ENCODE data around the gene RASGEF1B.

Gene RASGEF1B

DNA sequence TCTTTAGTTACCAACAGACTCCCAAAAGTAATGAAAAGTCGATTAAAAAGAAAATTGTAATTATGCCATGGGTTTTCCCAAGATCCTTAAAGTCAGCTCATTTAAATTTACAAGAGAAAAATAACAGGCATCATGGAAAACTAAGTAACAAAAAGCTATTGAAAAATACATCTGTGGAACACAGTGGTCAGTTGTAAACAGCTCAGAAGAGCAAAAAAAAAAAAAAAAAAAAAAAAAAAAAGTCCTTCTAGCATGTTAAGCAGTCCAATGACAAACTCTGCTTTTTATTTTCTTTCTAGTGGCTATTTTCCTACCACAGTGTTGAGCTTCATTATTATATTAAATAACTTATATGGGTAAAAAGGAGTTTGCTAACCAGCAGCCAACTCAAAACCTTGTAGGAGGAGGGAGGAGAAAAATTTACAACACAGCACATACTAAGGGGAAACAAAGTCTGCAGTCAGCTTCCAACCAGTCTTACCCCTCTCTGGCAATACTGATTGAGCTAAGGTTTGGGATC, 44.9 kb downstream of the RASGEF1B start:
- no peak for DNase-seq (ENCODE audit: low read depth)
- H3K4me3 ChIP-seq (ENCODE audit: low read depth, low read length), result no peak overlapping the region
- TF ChIP-seq, protein P1, sequence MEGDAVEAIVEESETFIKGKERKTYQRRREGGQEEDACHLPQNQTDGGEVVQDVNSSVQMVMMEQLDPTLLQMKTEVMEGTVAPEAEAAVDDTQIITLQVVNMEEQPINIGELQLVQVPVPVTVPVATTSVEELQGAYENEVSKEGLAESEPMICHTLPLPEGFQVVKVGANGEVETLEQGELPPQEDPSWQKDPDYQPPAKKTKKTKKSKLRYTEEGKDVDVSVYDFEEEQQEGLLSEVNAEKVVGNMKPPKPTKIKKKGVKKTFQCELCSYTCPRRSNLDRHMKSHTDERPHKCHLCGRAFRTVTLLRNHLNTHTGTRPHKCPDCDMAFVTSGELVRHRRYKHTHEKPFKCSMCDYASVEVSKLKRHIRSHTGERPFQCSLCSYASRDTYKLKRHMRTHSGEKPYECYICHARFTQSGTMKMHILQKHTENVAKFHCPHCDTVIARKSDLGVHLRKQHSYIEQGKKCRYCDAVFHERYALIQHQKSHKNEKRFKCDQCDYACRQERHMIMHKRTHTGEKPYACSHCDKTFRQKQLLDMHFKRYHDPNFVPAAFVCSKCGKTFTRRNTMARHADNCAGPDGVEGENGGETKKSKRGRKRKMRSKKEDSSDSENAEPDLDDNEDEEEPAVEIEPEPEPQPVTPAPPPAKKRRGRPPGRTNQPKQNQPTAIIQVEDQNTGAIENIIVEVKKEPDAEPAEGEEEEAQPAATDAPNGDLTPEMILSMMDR (IDR thresholded peaks at IDR 0.05; ENCODE audit: control insufficient read depth, extremely low read depth, insufficient read depth), result no peak

DNA sequence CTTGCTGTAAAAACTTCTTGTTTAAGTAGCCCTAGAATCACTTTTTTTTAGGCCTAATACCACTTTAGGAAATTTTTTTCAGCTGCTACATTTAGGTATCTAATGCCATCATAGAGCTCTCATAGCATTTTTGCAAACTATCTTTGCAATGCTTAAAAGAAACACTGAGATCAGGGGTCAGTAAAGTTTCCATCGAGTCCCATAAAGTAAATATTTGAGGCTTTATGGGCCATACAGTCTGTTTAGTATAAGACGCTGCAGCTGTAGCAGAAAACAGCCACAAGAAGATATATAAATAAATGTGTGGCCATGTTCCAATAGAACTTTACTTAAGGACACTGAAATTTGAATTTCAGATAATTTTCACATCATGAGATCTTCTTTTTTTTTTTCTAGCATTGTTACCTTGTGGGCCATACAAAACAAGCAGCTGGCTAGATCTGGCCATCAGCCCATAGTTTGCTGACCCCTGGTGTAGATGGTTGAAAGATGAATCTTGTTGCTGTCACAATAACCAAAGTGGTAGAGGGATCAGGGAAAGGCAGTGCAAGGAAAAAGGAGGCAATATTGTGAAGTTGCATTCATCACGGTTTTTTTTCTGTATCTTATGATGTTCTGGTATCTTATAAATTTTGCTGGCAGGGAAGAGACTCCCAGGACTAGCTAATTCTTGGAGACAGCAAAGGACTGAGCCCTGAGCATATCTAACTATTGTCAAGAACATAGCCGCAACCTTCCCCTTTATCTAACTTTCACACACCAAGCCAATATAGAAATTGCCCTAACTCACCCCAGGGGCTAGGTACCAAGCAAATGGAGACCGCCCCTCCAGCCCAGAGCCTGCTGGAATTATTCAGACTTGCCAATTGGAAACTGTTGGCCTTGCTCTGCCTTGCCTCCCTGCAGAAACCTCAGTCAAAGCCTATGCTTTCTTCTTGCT, 46.6 kb downstream of the RASGEF1B start:
- no peak overlapping the region for H3K4me3 ChIP-seq (ENCODE audit: low read depth, low read length)
- DNase-seq (ENCODE audit: low read depth), result no peak
- TF ChIP-seq, protein P1 (IDR thresholded peaks at IDR 0.05; ENCODE audit: control insufficient read depth, extremely low read depth, insufficient read depth), result no peak

DNA sequence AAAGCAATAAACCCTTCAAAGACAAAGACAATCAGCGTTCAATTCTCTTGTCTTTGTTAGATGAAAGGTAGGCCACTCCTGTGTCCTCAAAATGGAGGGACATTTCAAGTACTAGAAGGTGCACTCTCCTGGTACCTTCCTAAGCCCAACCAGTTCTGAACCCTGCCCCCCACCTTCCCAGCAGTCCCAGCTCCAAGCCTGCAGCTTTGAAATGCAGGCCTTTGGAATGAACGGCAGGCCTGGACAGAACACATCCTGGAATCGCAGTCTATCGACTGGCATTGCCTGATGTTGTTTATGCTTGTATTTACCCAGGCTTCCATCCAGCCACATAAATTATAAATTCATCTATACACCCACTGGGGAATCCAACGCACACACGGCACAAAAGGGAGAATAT, 47.4 kb downstream of the RASGEF1B start:
- TF ChIP-seq, protein P1 (IDR thresholded peaks at IDR 0.05; ENCODE audit: control insufficient read depth, extremely low read depth, insufficient read depth), result no peak
- no peak for DNase-seq (ENCODE audit: low read depth)
- no peak overlapping the region for H3K4me3 ChIP-seq (ENCODE audit: low read depth, low read length)

DNA sequence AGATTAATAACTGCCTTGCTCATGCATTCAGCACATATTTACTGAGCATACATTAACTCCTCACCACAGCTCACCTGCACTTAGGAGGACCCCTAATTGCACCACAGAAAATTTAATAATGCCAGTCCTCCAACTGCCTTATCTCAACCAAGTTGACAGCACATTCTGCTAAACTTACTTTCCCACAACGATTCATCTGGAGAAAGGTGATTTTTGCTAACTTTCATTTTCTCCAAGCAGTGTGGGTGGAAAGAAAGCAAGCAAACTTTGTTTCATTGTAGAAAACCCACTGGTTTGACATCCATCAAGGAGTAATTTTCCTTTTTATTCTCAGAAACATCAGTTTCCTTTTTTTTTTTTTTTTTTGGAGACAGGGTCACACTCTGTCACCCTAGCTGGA, 49.1 kb downstream of the RASGEF1B start:
- H3K4me3 ChIP-seq (ENCODE audit: low read depth, low read length), result no peak overlapping the region
- DNase-seq (ENCODE audit: low read depth), result no peak
- TF ChIP-seq, protein P1 (IDR thresholded peaks at IDR 0.05; ENCODE audit: control insufficient read depth, extremely low read depth, insufficient read depth), result no peak

DNA sequence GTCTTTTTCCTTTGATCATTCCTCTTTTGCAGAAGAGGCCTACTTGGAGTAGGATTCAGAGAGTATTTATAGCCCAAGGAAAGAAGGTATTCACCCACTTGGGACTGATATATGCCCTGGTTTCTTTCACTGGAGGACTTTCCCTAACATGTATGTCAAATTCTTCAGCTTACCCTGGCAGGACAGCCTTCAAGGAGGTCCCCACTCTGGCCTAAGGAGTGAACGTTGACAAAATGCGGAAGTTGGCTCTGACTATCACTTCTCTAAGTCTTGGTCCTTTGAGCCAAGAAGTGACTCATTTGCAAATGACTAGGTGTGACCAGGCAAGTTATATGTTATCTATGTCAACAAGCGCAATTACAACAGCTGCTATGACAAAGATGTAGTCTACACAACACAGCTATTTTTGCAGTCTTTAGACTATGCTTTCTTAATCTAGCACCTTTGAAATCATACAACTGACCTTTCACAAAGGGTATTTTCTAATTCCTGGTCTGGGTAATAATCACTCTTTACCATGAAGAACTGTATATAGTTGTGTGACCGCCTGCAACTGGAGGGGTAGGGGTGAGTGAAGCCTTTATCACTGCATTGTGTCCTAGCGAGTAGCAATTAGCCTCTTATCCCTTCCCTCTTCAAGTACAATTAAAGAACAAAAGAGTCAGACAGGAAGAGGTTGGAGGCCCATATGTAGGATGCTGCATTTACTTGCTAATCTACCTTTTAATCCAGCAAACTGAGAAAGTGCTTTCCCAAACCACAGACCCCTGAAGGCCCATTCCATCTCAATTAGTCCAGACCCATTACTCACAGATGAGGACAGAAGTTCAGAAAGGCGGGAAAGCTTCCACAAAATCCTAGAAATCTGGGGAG, 50.1 kb downstream of the RASGEF1B start:
- TF ChIP-seq, protein P1 (IDR thresholded peaks at IDR 0.05; ENCODE audit: control insufficient read depth, extremely low read depth, insufficient read depth), result no peak
- no peak for DNase-seq (ENCODE audit: low read depth)
- H3K4me3 ChIP-seq (ENCODE audit: low read depth, low read length), result no peak overlapping the region

DNA sequence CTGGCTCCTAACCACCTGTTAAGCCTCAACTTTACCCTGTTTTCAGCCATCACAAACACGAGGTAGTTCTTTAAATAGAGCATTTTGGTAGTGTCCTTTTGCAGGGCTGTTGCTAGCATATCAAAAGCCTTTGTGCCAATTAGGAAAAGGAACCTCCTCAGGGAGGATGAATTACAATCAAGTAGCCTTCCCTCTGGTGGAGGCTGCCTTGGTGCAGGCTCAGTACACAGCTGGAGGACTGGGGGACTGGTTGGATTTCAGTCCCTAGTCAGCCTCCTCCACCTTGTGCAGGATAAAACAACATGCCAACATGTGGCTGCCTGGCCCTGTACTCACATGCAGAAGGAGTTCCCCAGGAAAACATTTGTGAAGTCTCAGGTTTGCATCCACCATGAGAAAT, 53.1 kb downstream of the RASGEF1B start:
- no peak for DNase-seq (ENCODE audit: low read depth)
- TF ChIP-seq, protein P1 (IDR thresholded peaks at IDR 0.05; ENCODE audit: control insufficient read depth, extremely low read depth, insufficient read depth), result no peak
- no peak overlapping the region for H3K4me3 ChIP-seq (ENCODE audit: low read depth, low read length)
